Endothelial cell of umbilical vein (primary cell): ENCODE measurements around the gene SIM1. TPM values are rescaled to one million over a fixed set of nuclear protein-coding genes. Genes with fewer than 3 reads are reported as not detected.

Source experiments
- BruUV-seq: library from RNA; stranded (reverse); fragments of 400-500 nt; replicated peaks from 2 replicates; lab custom pipeline; 2021; lab: Mats Ljungman, UMichigan
- CTCF ChIA-PET: fragments of 300-600, 350-600 bp; sonication (Branson Sonifier 250); formaldehyde crosslinking; loops from one replicate; lab custom pipeline; 2021; ENCODE audit warnings: antibody characterized with exemption, inconsistent platforms; lab: Charles Lee
- POLR2A ChIA-PET: fragments of 300-600, 350-600 bp; sonication (Branson Sonifier 250); formaldehyde crosslinking; loops from one replicate; lab custom pipeline; 2021; ENCODE audit warnings: antibody characterized with exemption, inconsistent platforms; lab: Charles Lee
- DNase-seq: peaks from one replicate; pipeline ENCODE4 v3.0.0-alpha.2; 2011; ENCODE audit warnings: low read depth, low spot score
- FAIRE-seq: peaks from 2 replicates; lab custom pipeline; 2011; peaks lifted over from hg19 to GRCh38; lab: Jason Lieb, UNC
- H2AFZ ChIP-seq: 2 replicates; pipeline ENCODE4 v1.6.0; 2012; ENCODE audit warnings: low read depth, low read length, control low read depth, inconsistent platforms
- H3K27ac ChIP-seq: 2 replicates; pipeline ENCODE4 v1.5.1; 2011; ENCODE audit warnings: low read depth, mild to moderate bottlenecking, control low read depth, low read length, moderate library complexity; ENCODE audit not compliant: insufficient read depth
- H3K27me3 ChIP-seq, 2 experiments: 2 replicates each; pipeline versions ENCODE4 v1.6.0 to v1.6.1; 2011; ENCODE audit warnings: low read length in 2 of 2, mixed read lengths in 1 of 2; ENCODE audit not compliant: control insufficient read depth in 2 of 2, insufficient read depth in 2 of 2
- H3K36me3 ChIP-seq, 2 experiments: 2 replicates in 1 of 2; 3 replicates in 1 of 2; pipeline ENCODE4 v1.5.1; 2011; ENCODE audit warnings: low read length in 2 of 2, mild to moderate bottlenecking in 1 of 2, moderate library complexity in 1 of 2; ENCODE audit not compliant: control insufficient read depth in 2 of 2, insufficient read depth in 2 of 2; ENCODE audit errors: extremely low read depth in 1 of 2
- H3K4me1 ChIP-seq: 3 replicates; pipeline ENCODE4 v1.5.1; 2011; ENCODE audit warnings: mild to moderate bottlenecking, low read length; ENCODE audit not compliant: control insufficient read depth, insufficient read depth; ENCODE audit errors: extremely low read depth
- H3K4me2 ChIP-seq: 2 replicates; pipeline ENCODE4 v1.6.1; 2011; ENCODE audit warnings: low read length, control low read depth, mixed read lengths; ENCODE audit not compliant: insufficient read depth
- H3K4me3 ChIP-seq, 3 experiments: fragments of 200-600 bp in 1 of 3; sonication (generic), shearing (Covaris generic) in 1 of 3; replicated peaks in 1 of 3; 2 replicates each; pipeline ENCODE4 v1.5.1; 2011 to 2016; ENCODE audit warnings: control low read depth in 3 of 3, low read length in 3 of 3, mild to moderate bottlenecking in 2 of 3, inconsistent platforms in 1 of 3, low read depth in 1 of 3, moderate library complexity in 1 of 3; ENCODE audit not compliant: insufficient read depth in 1 of 3
- H3K79me2 ChIP-seq: 2 replicates; pipeline ENCODE4 v1.6.0; 2012; ENCODE audit warnings: low read length, inconsistent platforms; ENCODE audit not compliant: control insufficient read depth, insufficient read depth
- H3K9ac ChIP-seq: replicated peaks from 2 replicates; pipeline ENCODE3; 2011; ENCODE audit warnings: low read length, control low read depth; ENCODE audit not compliant: insufficient read depth; ENCODE audit errors: extremely low read depth
- H3K9me1 ChIP-seq: replicated peaks from 3 replicates; pipeline ENCODE4 v1.6.0; 2011; ENCODE audit warnings: mild to moderate bottlenecking, low read length; ENCODE audit not compliant: control insufficient read depth, insufficient read depth; ENCODE audit errors: extremely low read depth
- H3K9me3 ChIP-seq: replicated peaks from 2 replicates; pipeline ENCODE4 v1.5.1; 2012; ENCODE audit warnings: low read length, inconsistent platforms; ENCODE audit not compliant: control insufficient read depth, insufficient read depth
- H4K20me1 ChIP-seq: replicated peaks from 2 replicates; pipeline ENCODE3; 2011; ENCODE audit warnings: mild to moderate bottlenecking, low read length; ENCODE audit not compliant: control insufficient read depth, insufficient read depth; ENCODE audit errors: extremely low read depth
- CTCF ChIP-seq, 2 donors: IDR thresholded peaks; 1 replicate in 1 of 2; 2 replicates in 1 of 2; pipeline ENCODE4 v1.5.1; 2011; ENCODE audit warnings: low read length in 2 of 2, mild to moderate bottlenecking in 2 of 2, moderate library complexity in 2 of 2, control low read depth in 1 of 2, inconsistent platforms in 1 of 2, low read depth in 1 of 2; ENCODE audit not compliant: insufficient read depth in 1 of 2; ENCODE audit errors: extremely low read depth in 1 of 2
- EZH2 ChIP-seq: IDR thresholded peaks from 2 replicates; pipeline ENCODE4 v1.6.1; 2012; ENCODE audit warnings: borderline replicate concordance, low read depth, mild to moderate bottlenecking, moderate library complexity, low read length, inconsistent platforms; ENCODE audit not compliant: severe bottlenecking
- FOS ChIP-seq: IDR thresholded peaks from 2 replicates; pipeline ENCODE4 v1.6.1; 2011; ENCODE audit warnings: mild to moderate bottlenecking, low read length, moderate library complexity, borderline replicate concordance; ENCODE audit not compliant: insufficient read depth
- GATA2 ChIP-seq: IDR thresholded peaks from 2 replicates; pipeline ENCODE4 v1.7.0; 2011; ENCODE audit warnings: low read depth, mild to moderate bottlenecking, moderate library complexity, mixed read lengths, low read length; ENCODE audit not compliant: insufficient read length, insufficient read depth
- JUN ChIP-seq: IDR thresholded peaks from 2 replicates; pipeline ENCODE4 v1.6.1; 2011; ENCODE audit warnings: borderline replicate concordance, low read depth; ENCODE audit not compliant: insufficient read length, insufficient read depth
- MAX ChIP-seq: IDR thresholded peaks from 2 replicates; pipeline ENCODE4 v1.6.1; 2011; ENCODE audit not compliant: insufficient read depth, insufficient read length
- MYC ChIP-seq: IDR thresholded peaks from one replicate; pipeline ENCODE4 v1.6.1; 2011; ENCODE audit warnings: mild to moderate bottlenecking, low read depth, low read length
- POLR2A ChIP-seq: IDR thresholded peaks from 2 replicates; pipeline ENCODE4 v1.6.1; 2012; ENCODE audit warnings: low read depth, mild to moderate bottlenecking, control low read depth, low read length
- POLR2AphosphoS5 ChIP-seq: IDR thresholded peaks from 2 replicates; pipeline ENCODE4 v1.6.1; 2012; ENCODE audit warnings: low read depth, mild to moderate bottlenecking, control low read depth, low read length, moderate library complexity; ENCODE audit not compliant: insufficient read depth
- dilution Hi-C: fragments of 300-500 bp; cut with MboI; formaldehyde crosslinking; loops from one replicate; pipeline ENCODE4 v1.15.0; 2019; ENCODE audit warnings: low sequenced_read_pairs; ENCODE audit not compliant: extremely low pct_ligation_motif_present
- intact Hi-C: fragments of 100-400 bp; cut with micrococcal nuclease; formaldehyde crosslinking; loops from one replicate; pipeline ENCODE4 v1.10.0; 2022
- polyA plus RNA-seq, 4 experiments: library from polyadenylated mRNA; depleted of rRNA in 3 of 4; stranded (reverse) in 3 of 4; unstranded in 1 of 4; fragments of >200 nt; gene quantifications; 2 replicates each; pipeline versions ENCODE4 v1.2.1 to v1.2.3, GENCODE V29; 2011 to 2012; ENCODE audit warnings: missing spikeins in 1 of 4
- total RNA-seq: library from RNA; stranded (reverse); gene quantifications from 2 replicates; pipeline ENCODE4 v1.2.3, GENCODE V29; 2021

The SIM1 gene
- total and polyA plus RNA-seq, 2 donors (not counting 3 experiments of a cell fraction or from before 2014, with no cell fraction given): 0.14 to 0.29 TPM

- dilution Hi-C loops: no loop called here
- ChIA-PET CTCF (no interaction called here), POLR2A (no interaction called here)
- Histone ChIP-seq H3K4me1 (peaks cover 12% of the 10 kb centered on the region), H3K4me3 (no peak overlapping the region), H3K79me2 (no peaks in the 10 kb centered on the region), H3K9me3 (no peaks in the 10 kb centered on the region), H3K9ac (no peak overlapping the region), H3K27me3 (no peaks in the 10 kb centered on the region), H4K20me1 (no peaks in the 10 kb centered on the region), H3K9me1 (no peaks in the 10 kb centered on the region), H2AFZ (peak overlapping the region; percentile 63), H3K27ac (peak overlapping the region; percentile 8), H3K36me3 (no peaks in the 10 kb centered on the region), H3K4me2 (peak overlapping the region; percentile 44)
- DNase-seq (peak; percentile 88), FAIRE-seq (peak; percentile 94)
- intact Hi-C loops: loop anchor here (2.0 kb wide), 1 partner anchor 36 kb away; no protein-coding TSS in a partner anchor
- TF ChIP-seq MYC (no peak), POLR2A (no peak), FOS (peak; percentile 40), EZH2 (no peak), CTCF (IDR thresholded peaks at IDR 0.05; ENCODE audit: extremely low read depth in 1 of 2, insufficient read depth in 1 of 2, low read depth in 1 of 2, low read length in 2 of 2) (no peak), JUN (no peak), GATA2 (peak; percentile 65), MAX (no peak), POLR2AphosphoS5 (no peak)
- BruUV-seq: no TSS peak
Measured at GRCh38 chr6:100382767-100383195, 81.9 kb downstream of the SIM1 start.
